AG09309 (cell line): Measurements from ENCODE around the gene ATXN10.

Experiments
- DNase-seq: peaks from one replicate; pipeline ENCODE4 v3.0.0-alpha.2; 2010; ENCODE audit warnings: low read depth
- H3K4me3 ChIP-seq: 2 replicates; pipeline ENCODE4 v1.5.1; 2011; ENCODE audit warnings: mild to moderate bottlenecking, low read depth, low read length, moderate library complexity; ENCODE audit not compliant: control insufficient read depth
- TF ChIP-seq, protein P1 (sequence below): IDR thresholded peaks from 2 replicates; pipeline ENCODE4 v1.5.1; 2011; ENCODE audit warnings: mild to moderate bottlenecking, low read depth, low read length, inconsistent platforms; ENCODE audit not compliant: insufficient read depth, control insufficient read depth; ENCODE audit errors: missing control alignments

Gene ATXN10

DNA sequence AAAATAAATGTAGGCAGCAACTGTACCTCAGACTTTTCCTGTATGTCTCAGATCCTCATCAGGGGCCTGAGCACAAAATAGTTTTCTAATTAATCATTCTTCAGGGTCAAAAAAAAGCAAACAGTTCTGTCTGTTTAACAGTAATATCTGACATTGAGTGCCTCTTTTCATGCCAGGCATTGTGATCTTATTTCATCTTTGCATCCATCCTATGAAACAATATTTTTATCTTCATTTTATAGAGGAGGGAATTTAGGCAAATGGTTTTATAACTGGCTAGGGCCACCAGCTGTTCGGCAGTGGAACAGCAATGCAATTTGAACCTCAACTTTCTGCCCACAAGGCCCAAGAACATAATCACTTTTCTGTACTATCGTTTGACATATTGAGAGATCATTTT is 159.8 kb downstream of the ATXN10 start:
- DNase-seq: no peak
- TF ChIP-seq, protein P1, sequence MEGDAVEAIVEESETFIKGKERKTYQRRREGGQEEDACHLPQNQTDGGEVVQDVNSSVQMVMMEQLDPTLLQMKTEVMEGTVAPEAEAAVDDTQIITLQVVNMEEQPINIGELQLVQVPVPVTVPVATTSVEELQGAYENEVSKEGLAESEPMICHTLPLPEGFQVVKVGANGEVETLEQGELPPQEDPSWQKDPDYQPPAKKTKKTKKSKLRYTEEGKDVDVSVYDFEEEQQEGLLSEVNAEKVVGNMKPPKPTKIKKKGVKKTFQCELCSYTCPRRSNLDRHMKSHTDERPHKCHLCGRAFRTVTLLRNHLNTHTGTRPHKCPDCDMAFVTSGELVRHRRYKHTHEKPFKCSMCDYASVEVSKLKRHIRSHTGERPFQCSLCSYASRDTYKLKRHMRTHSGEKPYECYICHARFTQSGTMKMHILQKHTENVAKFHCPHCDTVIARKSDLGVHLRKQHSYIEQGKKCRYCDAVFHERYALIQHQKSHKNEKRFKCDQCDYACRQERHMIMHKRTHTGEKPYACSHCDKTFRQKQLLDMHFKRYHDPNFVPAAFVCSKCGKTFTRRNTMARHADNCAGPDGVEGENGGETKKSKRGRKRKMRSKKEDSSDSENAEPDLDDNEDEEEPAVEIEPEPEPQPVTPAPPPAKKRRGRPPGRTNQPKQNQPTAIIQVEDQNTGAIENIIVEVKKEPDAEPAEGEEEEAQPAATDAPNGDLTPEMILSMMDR: peak; percentile 65
- H3K4me3 ChIP-seq: no peak overlapping the region

DNA sequence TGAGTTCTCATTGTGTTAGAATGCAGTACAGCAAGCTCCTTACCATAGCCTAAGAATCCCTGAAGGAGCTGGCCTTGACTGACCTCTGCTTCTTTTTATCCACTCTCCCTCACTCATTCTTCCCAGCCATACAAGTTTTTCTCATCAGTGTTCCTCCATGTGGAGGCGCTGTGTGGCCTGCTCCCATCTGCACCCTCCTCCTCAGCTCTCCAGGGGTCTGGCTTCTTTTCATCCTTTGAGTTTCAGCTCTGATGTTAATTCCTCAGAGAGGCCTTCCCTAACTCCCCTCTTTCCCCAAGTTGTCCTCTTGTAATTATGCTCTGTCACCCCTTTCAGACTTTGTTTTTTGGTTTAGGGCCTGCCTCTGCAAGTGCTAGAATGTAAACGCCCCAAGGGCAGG is 160.5 kb downstream of the ATXN10 start:
- no peak overlapping the region for H3K4me3 ChIP-seq
- DNase-seq: no peak
- TF ChIP-seq, protein P1: peak; percentile 17

DNA sequence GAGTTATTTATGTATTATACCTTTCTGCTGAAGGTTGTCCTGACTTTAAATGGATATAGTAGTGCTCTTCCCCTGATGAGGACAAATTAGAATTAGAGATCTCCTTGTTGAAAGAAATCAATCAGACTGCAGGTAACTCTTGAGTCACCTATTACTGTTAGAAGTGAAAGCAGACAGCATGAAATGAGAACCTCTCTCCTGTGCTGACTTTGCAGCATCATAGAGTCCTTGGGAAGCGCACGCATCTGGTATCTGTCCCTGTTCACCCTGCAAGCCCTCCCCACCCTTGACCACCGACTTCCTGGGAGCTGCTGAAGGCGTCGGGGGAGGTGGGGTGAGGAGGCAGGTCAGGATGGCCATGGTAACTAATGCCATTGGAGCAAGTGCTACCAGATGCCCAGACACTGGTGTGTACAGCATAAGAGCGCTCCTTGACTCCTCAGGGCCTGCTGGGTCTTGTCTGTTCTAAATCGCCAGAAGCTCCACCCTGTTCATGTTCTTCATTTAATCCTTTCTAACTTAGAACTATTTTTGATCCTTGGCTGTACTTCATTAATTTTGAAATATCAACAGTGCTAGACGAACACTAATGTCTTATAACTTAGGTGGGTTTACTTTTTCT is 161.4 kb downstream of the ATXN10 start:
- no peak for DNase-seq
- TF ChIP-seq, protein P1: no peak

DNA sequence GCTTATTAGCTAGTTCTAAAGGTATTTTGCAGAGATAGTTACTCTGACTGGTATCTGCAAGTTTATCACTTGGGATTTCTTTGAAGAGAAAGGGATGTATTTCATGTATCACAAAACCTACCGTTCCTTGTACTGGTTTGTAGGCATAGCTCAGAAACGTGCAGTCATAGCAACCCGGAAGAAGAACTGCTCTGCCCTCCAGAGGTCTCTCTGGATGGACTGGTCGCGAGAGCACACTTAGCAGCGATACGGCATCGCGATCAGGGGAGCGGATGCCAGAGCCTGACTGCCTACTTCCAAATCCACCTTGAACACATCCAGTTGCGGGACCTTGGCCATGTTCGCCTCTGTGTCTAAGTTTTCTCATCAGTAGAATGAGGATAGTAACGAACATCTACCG is 162.0 kb downstream of the ATXN10 start:
- H3K4me3 ChIP-seq: no peak overlapping the region
- no peak for DNase-seq
- TF ChIP-seq, protein P1: no peak

More for the DNA sequence above, 161.4 kb downstream of the ATXN10 start:
- H3K4me3 ChIP-seq: no peak overlapping the region

DNA sequence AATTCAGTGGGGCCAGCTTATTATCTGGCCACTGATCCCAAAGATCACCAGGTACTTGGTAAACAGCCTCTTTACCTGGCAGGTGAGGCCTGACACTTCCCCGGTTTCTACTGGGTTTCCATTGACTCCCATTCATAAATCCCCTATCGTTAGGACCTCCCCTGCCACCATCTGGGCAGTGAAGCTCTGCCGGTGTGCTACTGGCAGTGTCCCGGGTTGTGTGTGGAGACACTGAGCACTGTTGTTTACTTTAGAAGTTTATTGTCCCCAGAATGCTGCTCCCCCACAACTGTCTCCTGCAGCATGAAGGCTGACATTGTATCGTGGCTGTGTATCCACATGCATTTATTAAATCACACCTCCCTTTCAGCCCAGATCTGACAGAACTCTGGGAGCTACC is 162.6 kb downstream of the ATXN10 start:
- H3K4me3 ChIP-seq: no peak overlapping the region
- TF ChIP-seq, protein P1: no peak
- DNase-seq: no peak

DNA sequence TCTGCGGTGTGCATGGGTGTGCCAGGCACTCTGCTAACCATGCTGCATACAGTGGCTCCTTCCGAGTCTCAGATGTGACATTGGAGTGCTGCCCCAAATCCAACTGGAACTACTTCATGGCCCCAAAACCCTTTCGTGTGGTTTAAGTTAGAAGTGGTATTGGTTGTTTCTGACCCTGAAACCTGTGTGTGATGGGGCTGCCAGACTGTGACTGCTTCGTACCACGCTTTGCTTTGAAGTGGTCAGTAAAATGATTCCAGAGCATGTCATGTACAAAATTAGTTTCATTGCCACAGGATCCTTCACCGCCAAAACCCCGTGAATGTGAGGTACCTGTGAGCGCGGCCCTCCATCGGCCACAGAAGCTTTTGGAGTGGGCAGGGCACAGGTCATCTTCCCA is 163.2 kb downstream of the ATXN10 start:
- no peak for DNase-seq
- no peak overlapping the region for H3K4me3 ChIP-seq
- TF ChIP-seq, protein P1: no peak
